HepG2 (cell line): ENCODE measurements around the gene BCAS3. TPM values are rescaled to one million over a fixed set of nuclear protein-coding genes. Genes with fewer than 3 reads are reported as not detected.

Source experiments
- ATAC-seq: fragments of 200-7000 bp; cut with Tn5 transposase; 3 replicates; pipeline ENCODE4 v1.9.1; 2020; ENCODE audit warnings: mild to moderate bottlenecking, moderate library complexity
- BruUV-seq: library from RNA; stranded (reverse); fragments of 400-500 nt; replicated peaks from 2 replicates; lab custom pipeline; 2021; lab: Mats Ljungman, UMichigan
- CTCF ChIA-PET: fragments of 300-600 bp; formaldehyde crosslinking; extraction: SDS; loops from one replicate; lab custom pipeline; 2021; ENCODE audit warnings: low total read pairs, inconsistent platforms, low intra/inter-chr PET ratio; lab: Yijun Ruan, JAX
- POLR2A ChIA-PET: fragments of 350-600 bp; sonication (Branson Sonifier 250); formaldehyde crosslinking; loops from one replicate; lab custom pipeline; 2020; ENCODE audit warnings: antibody characterized with exemption, inconsistent platforms; lab: Yijun Ruan, JAX
- DNase-seq: peaks from one replicate; pipeline ENCODE4 v3.0.0-alpha.2; 2015; ENCODE audit warnings: low spot score
- FAIRE-seq: peaks from 3 replicates; lab custom pipeline; 2011; peaks lifted over from hg19 to GRCh38; lab: Jason Lieb, UNC
- H2AFZ ChIP-seq: one replicate; pipeline ENCODE4 v1.6.1; 2011; ENCODE audit warnings: low read length, inconsistent platforms
- H3K27ac ChIP-seq: fragments of 300-600 bp; 3 replicates; pipeline ENCODE4 v1.8.0; 2011; ENCODE audit warnings: mixed run types, mild to moderate bottlenecking, mixed read lengths, low read length, inconsistent platforms; ENCODE audit not compliant: insufficient read depth; ENCODE audit errors: extremely low read length
- H3K27me3 ChIP-seq, 2 experiments: fragments of 200-600 bp in 1 of 2; 2 replicates in 1 of 2; 3 replicates in 1 of 2; pipeline versions ENCODE4 v1.6.0 to v1.8.0; 2011; ENCODE audit warnings: low read length in 2 of 2, mild to moderate bottlenecking in 2 of 2, moderate library complexity in 2 of 2, inconsistent platforms in 1 of 2; ENCODE audit not compliant: insufficient read depth in 2 of 2, control insufficient read depth in 1 of 2
- H3K36me3 ChIP-seq, 2 experiments: fragments of 200-600 bp in 1 of 2; replicated peaks in 1 of 2; 2 replicates in 1 of 2; 3 replicates in 1 of 2; pipeline versions ENCODE4 v1.5.1 to v1.8.0; 2011; ENCODE audit warnings: low read length in 2 of 2, inconsistent platforms in 1 of 2; ENCODE audit not compliant: insufficient read depth in 2 of 2, control insufficient read depth in 1 of 2
- H3K4me1 ChIP-seq: 2 replicates; pipeline ENCODE4 v1.5.1; 2012; ENCODE audit warnings: low read length, inconsistent platforms; ENCODE audit not compliant: insufficient read depth
- H3K4me2 ChIP-seq: 2 replicates; pipeline ENCODE4 v1.6.0; 2011; ENCODE audit warnings: low read depth, low read length, inconsistent platforms
- H3K4me3 ChIP-seq, 3 experiments: fragments of 200-600 bp in 1 of 3; sonication (generic), shearing (Covaris generic) in 1 of 3; replicated peaks in 1 of 3; 2 replicates each; pipeline ENCODE4 v1.5.1; 2011 to 2016; ENCODE audit warnings: low read length in 3 of 3, inconsistent platforms in 2 of 3, low read depth in 2 of 3, mild to moderate bottlenecking in 2 of 3, control low read depth in 1 of 3, mixed read lengths in 1 of 3; ENCODE audit not compliant: insufficient read depth in 1 of 3
- H3K79me2 ChIP-seq: one replicate; pipeline ENCODE4 v1.6.1; 2011; ENCODE audit warnings: low read length, inconsistent platforms; ENCODE audit not compliant: insufficient read depth
- H3K9ac ChIP-seq: 2 replicates; pipeline ENCODE4 v1.6.0; 2011; ENCODE audit warnings: mild to moderate bottlenecking, low read depth, low read length, inconsistent platforms; ENCODE audit not compliant: insufficient read depth
- H3K9me3 ChIP-seq: 2 replicates; pipeline ENCODE4 v1.5.1; 2012; ENCODE audit warnings: mild to moderate bottlenecking, low read length
- H4K20me1 ChIP-seq: 2 replicates; pipeline ENCODE4 v1.6.0; 2011; ENCODE audit warnings: inconsistent platforms, mild to moderate bottlenecking, low read length, moderate library complexity; ENCODE audit not compliant: insufficient read depth
- CBX1 ChIP-seq: IDR thresholded peaks from one replicate; pipeline ENCODE4 v1.6.1; 2016; ENCODE audit warnings: antibody characterized with exemption, low read depth
- CSRNP1 ChIP-seq: sonication (generic); formaldehyde crosslinking; IDR thresholded peaks from 2 replicates; pipeline ENCODE4 v1.8.1; 2023; ENCODE audit warnings: mild to moderate bottlenecking, missing genetic modification reagents
- E2F1 ChIP-seq: sonication (generic); formaldehyde crosslinking; IDR thresholded peaks from 2 replicates; pipeline ENCODE4 v1.5.0; 2020; ENCODE audit warnings: missing genetic modification reagents
- FOXC1 ChIP-seq: sonication (generic); formaldehyde crosslinking; IDR thresholded peaks from 2 replicates; pipeline ENCODE4 v1.8.0; 2022; ENCODE audit warnings: mild to moderate bottlenecking, missing genetic modification reagents, borderline replicate concordance
- GFI1 ChIP-seq: sonication (generic); formaldehyde crosslinking; IDR thresholded peaks from 2 replicates; pipeline ENCODE4 v1.5.0; 2020; ENCODE audit warnings: missing genetic modification reagents, mild to moderate bottlenecking, borderline replicate concordance
- HOXA9 ChIP-seq: sonication (generic); formaldehyde crosslinking; IDR thresholded peaks from 2 replicates; pipeline ENCODE4 v1.8.1; 2022; ENCODE audit warnings: missing genetic modification reagents, mild to moderate bottlenecking, moderate library complexity, borderline replicate concordance
- RFXAP ChIP-seq: sonication (generic); formaldehyde crosslinking; IDR thresholded peaks from 2 replicates; pipeline ENCODE4 v1.4.0; 2020; ENCODE audit warnings: missing genetic modification reagents, borderline replicate concordance
- ZBTB26 ChIP-seq: IDR thresholded peaks from 2 replicates; pipeline ENCODE4 v1.6.1; 2016; ENCODE audit warnings: missing compliant biosample characterization, missing genetic modification reagents, borderline replicate concordance
- WGBS: methylation state at CpG from one replicate; pipeline ENCODE4 v1.1.6; 2017; ENCODE audit warnings: low lambda C conversion rate; 5-methylcytosine and 5-hydroxymethylcytosine counted together
- in situ Hi-C: cut with HindIII; loops from 2 replicates; pipeline ENCODE4 v1.10.0; 2017; ENCODE audit warnings: low pct_unique_long_range_greater_than_20kb; ENCODE audit not compliant: extremely low pct_ligation_motif_present
- intact Hi-C: fragments of 100-400 bp; cut with micrococcal nuclease; formaldehyde crosslinking; loops from one replicate; pipeline ENCODE4 v1.10.0; 2022; ENCODE audit not compliant: unreplicated experiment
- polyA plus RNA-seq, 8 experiments: library from polyadenylated mRNA; depleted of rRNA in 3 of 8; stranded (reverse) in 7 of 8; unstranded in 1 of 8; fragments of >200 nt; fragmentation: Illumina TruSeq in 4 of 8; extraction: Trizol in 4 of 8; gene quantifications; 2 replicates each; pipeline versions ENCODE4 v1.2.1 to v1.2.3, GENCODE V29; 2011 to 2016; ENCODE audit warnings: low read depth in 4 of 8, missing spikeins in 1 of 8, mixed read lengths in 1 of 8; ENCODE audit not compliant: insufficient read depth in 1 of 8
- total RNA-seq, 5 experiments: library from RNA; depleted of rRNA; stranded (reverse); fragments of >200 nt; fragmentation: Illumina TruSeq; extraction: Trizol; gene quantifications; 2 replicates each; pipeline ENCODE4 v1.2.3, GENCODE V29; 2016; ENCODE audit warnings: low read depth in 1 of 5
- TF ChIP-seq, protein P1 (sequence below): IDR thresholded peaks from 2 replicates; pipeline ENCODE4 v1.6.1; 2016
- TF ChIP-seq, protein P2 (sequence below): sonication (generic); formaldehyde crosslinking; conservative IDR thresholded peaks from 2 replicates; pipeline ENCODE4 v1.4.0; 2020; ENCODE audit warnings: mild to moderate bottlenecking, missing genetic modification reagents, moderate library complexity
- TF ChIP-seq, protein P3 (sequence below): sonication (generic); formaldehyde crosslinking; IDR thresholded peaks from 2 replicates; pipeline ENCODE4 v1.8.1; 2023; ENCODE audit warnings: mild to moderate bottlenecking, inconsistent platforms, moderate library complexity, missing genetic modification reagents, borderline replicate concordance

BCAS3 gene
- total and polyA plus RNA-seq, 2 of the 13 experiments (the other 11 are each of a cell fraction or from before 2014, with no cell fraction given) = 10.7 to 11.2 TPM

DNA sequence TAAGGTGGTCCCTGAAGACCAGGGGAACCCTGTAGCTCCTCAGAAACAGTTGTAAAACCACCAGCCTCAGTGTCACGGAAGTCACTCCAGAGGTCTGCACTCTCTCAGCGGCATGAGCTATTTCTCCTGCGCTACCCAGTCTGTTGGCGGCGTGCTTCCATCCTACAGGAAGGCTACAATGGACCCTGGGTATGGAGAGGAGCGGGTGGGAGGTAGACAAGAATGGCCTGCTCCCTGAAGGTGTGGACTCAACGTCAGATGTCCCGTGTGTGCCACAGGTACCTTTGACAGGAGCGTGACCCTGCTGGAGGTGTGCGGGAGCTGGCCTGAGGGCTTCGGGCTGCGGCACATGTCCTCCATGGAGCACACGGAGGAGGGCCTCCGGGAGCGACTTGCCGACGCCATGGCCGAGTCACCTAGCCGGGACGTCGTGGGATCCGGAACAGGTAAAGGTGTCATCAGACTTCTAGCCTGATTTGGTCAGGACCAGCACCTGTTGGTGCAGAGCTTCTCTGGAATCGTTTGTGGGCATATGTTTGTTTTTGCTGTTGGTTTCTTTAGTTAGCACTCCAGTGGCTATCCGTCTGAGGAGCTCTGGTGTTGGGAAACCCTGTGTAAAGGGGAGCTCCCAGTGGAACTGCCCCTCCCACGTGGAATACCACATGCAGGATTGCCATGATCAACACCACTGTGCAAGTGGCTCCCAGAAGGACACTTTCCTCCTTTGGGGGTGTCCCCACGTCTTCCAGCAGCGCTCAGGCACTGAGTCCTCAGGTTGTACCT is 690.6 kb downstream of the BCAS3 start:
- Histone ChIP-seq H3K4me2 (no peak overlapping the region), H3K27me3 (no peaks in the 10 kb centered on the region), H2AFZ (no peak overlapping the region), H3K27ac (no peak overlapping the region), H4K20me1 (no peaks in the 10 kb centered on the region), H3K9me3 (no peaks in the 10 kb centered on the region), H3K79me2 (no peaks in the 10 kb centered on the region), H3K36me3 (no peaks in the 10 kb centered on the region), H3K4me3 (no peak overlapping the region), H3K9ac (no peak overlapping the region), H3K4me1 (peaks cover 72% of the 10 kb centered on the region)
- ChIA-PET CTCF (no interaction called here), POLR2A (no interaction called here)
- 89% methylated on average over 23 of the region's 27 CpGs for WGBS
- intact Hi-C loops = no loop called here
- FAIRE-seq (no peak), ATAC-seq (no peak), DNase-seq (no peak)
- no TSS peak for BruUV-seq
- in situ Hi-C loops = no loop called here
- TF ChIP-seq, protein P1, sequence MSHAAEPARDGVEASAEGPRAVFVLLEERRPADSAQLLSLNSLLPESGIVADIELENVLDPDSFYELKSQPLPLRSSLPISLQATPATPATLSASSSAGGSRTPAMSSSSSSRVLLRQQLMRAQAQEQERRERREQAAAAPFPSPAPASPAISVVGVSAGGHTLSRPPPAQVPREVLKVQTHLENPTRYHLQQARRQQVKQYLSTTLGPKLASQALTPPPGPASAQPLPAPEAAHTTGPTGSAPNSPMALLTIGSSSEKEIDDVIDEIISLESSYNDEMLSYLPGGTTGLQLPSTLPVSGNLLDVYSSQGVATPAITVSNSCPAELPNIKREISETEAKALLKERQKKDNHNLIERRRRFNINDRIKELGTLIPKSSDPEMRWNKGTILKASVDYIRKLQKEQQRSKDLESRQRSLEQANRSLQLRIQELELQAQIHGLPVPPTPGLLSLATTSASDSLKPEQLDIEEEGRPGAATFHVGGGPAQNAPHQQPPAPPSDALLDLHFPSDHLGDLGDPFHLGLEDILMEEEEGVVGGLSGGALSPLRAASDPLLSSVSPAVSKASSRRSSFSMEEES (CRISPR knock-in tag) = no peak
- no peak for TF ChIP-seq GFI1
- TF ChIP-seq, protein P2, sequence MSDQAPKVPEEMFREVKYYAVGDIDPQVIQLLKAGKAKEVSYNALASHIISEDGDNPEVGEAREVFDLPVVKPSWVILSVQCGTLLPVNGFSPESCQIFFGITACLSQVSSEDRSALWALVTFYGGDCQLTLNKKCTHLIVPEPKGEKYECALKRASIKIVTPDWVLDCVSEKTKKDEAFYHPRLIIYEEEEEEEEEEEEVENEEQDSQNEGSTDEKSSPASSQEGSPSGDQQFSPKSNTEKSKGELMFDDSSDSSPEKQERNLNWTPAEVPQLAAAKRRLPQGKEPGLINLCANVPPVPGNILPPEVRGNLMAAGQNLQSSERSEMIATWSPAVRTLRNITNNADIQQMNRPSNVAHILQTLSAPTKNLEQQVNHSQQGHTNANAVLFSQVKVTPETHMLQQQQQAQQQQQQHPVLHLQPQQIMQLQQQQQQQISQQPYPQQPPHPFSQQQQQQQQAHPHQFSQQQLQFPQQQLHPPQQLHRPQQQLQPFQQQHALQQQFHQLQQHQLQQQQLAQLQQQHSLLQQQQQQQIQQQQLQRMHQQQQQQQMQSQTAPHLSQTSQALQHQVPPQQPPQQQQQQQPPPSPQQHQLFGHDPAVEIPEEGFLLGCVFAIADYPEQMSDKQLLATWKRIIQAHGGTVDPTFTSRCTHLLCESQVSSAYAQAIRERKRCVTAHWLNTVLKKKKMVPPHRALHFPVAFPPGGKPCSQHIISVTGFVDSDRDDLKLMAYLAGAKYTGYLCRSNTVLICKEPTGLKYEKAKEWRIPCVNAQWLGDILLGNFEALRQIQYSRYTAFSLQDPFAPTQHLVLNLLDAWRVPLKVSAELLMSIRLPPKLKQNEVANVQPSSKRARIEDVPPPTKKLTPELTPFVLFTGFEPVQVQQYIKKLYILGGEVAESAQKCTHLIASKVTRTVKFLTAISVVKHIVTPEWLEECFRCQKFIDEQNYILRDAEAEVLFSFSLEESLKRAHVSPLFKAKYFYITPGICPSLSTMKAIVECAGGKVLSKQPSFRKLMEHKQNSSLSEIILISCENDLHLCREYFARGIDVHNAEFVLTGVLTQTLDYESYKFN = no peak
- no peak for TF ChIP-seq RFXAP (CRISPR knock-in tag)
- TF ChIP-seq, protein P3, sequence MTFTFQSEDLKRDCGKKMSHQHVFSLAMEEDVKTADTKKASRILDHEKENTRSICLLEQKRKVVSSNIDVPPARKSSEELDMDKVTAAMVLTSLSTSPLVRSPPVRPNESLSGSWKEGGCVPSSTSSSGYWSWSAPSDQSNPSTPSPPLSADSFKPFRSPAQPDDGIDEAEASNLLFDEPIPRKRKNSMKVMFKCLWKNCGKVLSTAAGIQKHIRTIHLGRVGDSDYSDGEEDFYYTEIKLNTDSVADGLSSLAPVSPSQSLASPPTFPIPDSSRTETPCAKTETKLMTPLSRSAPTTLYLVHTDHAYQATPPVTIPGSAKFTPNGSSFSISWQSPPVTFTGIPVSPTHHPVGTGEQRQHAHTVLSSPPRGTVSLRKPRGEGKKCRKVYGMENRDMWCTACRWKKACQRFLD (CRISPR knock-in tag) = peak; percentile 53; the same call in 1 of the 2 replicates
- TF ChIP-seq ZBTB26 (CRISPR knock-in tag) = peak; percentile 44; the same call in 1 of the 2 replicates
- 0 out of 2 replicates have a peak, but pooled peaks have one; percentile 19 for TF ChIP-seq FOXC1 (CRISPR knock-in tag)
- no peak for TF ChIP-seq HOXA9 (CRISPR knock-in tag)
- no peak for TF ChIP-seq E2F1 (CRISPR knock-in tag)
- no peak for TF ChIP-seq CSRNP1 (CRISPR knock-in tag)
- no peak for TF ChIP-seq CBX1
